ENCODE data around the gene USP40.
A peak's percentile ranks its signal among the peaks of the same experiment; 100 is the strongest.

Gene USP40, protein sequence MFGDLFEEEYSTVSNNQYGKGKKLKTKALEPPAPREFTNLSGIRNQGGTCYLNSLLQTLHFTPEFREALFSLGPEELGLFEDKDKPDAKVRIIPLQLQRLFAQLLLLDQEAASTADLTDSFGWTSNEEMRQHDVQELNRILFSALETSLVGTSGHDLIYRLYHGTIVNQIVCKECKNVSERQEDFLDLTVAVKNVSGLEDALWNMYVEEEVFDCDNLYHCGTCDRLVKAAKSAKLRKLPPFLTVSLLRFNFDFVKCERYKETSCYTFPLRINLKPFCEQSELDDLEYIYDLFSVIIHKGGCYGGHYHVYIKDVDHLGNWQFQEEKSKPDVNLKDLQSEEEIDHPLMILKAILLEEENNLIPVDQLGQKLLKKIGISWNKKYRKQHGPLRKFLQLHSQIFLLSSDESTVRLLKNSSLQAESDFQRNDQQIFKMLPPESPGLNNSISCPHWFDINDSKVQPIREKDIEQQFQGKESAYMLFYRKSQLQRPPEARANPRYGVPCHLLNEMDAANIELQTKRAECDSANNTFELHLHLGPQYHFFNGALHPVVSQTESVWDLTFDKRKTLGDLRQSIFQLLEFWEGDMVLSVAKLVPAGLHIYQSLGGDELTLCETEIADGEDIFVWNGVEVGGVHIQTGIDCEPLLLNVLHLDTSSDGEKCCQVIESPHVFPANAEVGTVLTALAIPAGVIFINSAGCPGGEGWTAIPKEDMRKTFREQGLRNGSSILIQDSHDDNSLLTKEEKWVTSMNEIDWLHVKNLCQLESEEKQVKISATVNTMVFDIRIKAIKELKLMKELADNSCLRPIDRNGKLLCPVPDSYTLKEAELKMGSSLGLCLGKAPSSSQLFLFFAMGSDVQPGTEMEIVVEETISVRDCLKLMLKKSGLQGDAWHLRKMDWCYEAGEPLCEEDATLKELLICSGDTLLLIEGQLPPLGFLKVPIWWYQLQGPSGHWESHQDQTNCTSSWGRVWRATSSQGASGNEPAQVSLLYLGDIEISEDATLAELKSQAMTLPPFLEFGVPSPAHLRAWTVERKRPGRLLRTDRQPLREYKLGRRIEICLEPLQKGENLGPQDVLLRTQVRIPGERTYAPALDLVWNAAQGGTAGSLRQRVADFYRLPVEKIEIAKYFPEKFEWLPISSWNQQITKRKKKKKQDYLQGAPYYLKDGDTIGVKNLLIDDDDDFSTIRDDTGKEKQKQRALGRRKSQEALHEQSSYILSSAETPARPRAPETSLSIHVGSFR

GRCh38 chr2:233566141-233566956 is at the start of gene USP40:
USP40 (minus strand) TSS chr2:233566782; CDS start chr2:233565554, 1,228 bp downstream.
- Histone ChIP-seq H3K4me1 (ENCODE audit: insufficient read depth, low read length, poor library complexity, severe bottlenecking) (peaks cover 18% of the 10 kb centered on the region), H3F3A (ENCODE audit: low read depth) (no peaks in the 10 kb centered on the region), H3K9me3 (ENCODE audit: insufficient read depth, low read depth, low read length) (no peaks in the 10 kb centered on the region), H2AFZ (ENCODE audit: low read length) (peak within 1 kb of the TSS; percentile 95), H3K79me2 (ENCODE audit: insufficient read depth, low read length) (peaks cover 8% of the 10 kb centered on the region), H3K4me3 (ENCODE audit: low read length, poor library complexity, severe bottlenecking) (peak within 1 kb of the TSS; percentile 96), H3K4me2 (ENCODE audit: low read depth, low read length, poor library complexity, severe bottlenecking) (peak within 1 kb of the TSS; percentile 83), H3K9ac (ENCODE audit: low read depth, low read length, poor library complexity, severe bottlenecking) (peak within 1 kb of the TSS; percentile 97), H3K9me2 (replicated peaks; ENCODE audit: low read depth, low read length) (no peaks in the 10 kb centered on the region), H4K20me1 (ENCODE audit: insufficient read depth, low read length, poor library complexity, severe bottlenecking) (no peaks in the 10 kb centered on the region), H3K27me3 (ENCODE audit: insufficient read depth, low read length, poor library complexity, severe bottlenecking) (no peaks in the 10 kb centered on the region), H3K36me3 (ENCODE audit: insufficient read depth, low read length) (no peaks in the 10 kb centered on the region)
- TF ChIP-seq EZH2phosphoT487 (IDR thresholded peaks at IDR 0.05; ENCODE audit: borderline replicate concordance) = no peak
- TF ChIP-seq, protein P1, sequence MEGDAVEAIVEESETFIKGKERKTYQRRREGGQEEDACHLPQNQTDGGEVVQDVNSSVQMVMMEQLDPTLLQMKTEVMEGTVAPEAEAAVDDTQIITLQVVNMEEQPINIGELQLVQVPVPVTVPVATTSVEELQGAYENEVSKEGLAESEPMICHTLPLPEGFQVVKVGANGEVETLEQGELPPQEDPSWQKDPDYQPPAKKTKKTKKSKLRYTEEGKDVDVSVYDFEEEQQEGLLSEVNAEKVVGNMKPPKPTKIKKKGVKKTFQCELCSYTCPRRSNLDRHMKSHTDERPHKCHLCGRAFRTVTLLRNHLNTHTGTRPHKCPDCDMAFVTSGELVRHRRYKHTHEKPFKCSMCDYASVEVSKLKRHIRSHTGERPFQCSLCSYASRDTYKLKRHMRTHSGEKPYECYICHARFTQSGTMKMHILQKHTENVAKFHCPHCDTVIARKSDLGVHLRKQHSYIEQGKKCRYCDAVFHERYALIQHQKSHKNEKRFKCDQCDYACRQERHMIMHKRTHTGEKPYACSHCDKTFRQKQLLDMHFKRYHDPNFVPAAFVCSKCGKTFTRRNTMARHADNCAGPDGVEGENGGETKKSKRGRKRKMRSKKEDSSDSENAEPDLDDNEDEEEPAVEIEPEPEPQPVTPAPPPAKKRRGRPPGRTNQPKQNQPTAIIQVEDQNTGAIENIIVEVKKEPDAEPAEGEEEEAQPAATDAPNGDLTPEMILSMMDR (conservative IDR thresholded peaks at IDR 0.05; ENCODE audit: low read length) = no peak

GRCh38 chr2:233611284-233611683 is 44.7 kb upstream of the USP40 start:
- H3K9me3 ChIP-seq (ENCODE audit: insufficient read depth, low read depth, low read length) = 0 out of 2 replicates have a peak, but pooled peaks cover 3% of the 10 kb centered on the region
- no peaks in the 10 kb centered on the region for H3K4me1 ChIP-seq (ENCODE audit: insufficient read depth, low read length, poor library complexity, severe bottlenecking)
- H3K4me3 ChIP-seq (ENCODE audit: low read length, poor library complexity, severe bottlenecking) = no peak overlapping the region
- no peaks in the 10 kb centered on the region for H3K27me3 ChIP-seq (ENCODE audit: insufficient read depth, low read length, poor library complexity, severe bottlenecking)
- H3F3A ChIP-seq (ENCODE audit: low read depth) = no peaks in the 10 kb centered on the region
- H3K9me2 ChIP-seq (replicated peaks; ENCODE audit: low read depth, low read length) = no peaks in the 10 kb centered on the region
- H3K9ac ChIP-seq (ENCODE audit: low read depth, low read length, poor library complexity, severe bottlenecking) = no peak overlapping the region
- H4K20me1 ChIP-seq (ENCODE audit: insufficient read depth, low read length, poor library complexity, severe bottlenecking) = no peaks in the 10 kb centered on the region
- TF ChIP-seq EZH2phosphoT487 (IDR thresholded peaks at IDR 0.05; ENCODE audit: borderline replicate concordance) = no peak
- TF ChIP-seq, protein P1 (conservative IDR thresholded peaks at IDR 0.05; ENCODE audit: low read length) = no peak
- H2AFZ ChIP-seq (ENCODE audit: low read length) = no peak overlapping the region
- no peaks in the 10 kb centered on the region for H3K79me2 ChIP-seq (ENCODE audit: insufficient read depth, low read length)
- H3K4me2 ChIP-seq (ENCODE audit: low read depth, low read length, poor library complexity, severe bottlenecking) = no peak overlapping the region
- no peaks in the 10 kb centered on the region for H3K36me3 ChIP-seq (ENCODE audit: insufficient read depth, low read length)

GRCh38 chr2:233605680-233606079 is 39.1 kb upstream of the USP40 start:
- H3K9me3 ChIP-seq (ENCODE audit: insufficient read depth, low read depth, low read length) = 0 out of 2 replicates have a peak, but pooled peaks cover 3% of the 10 kb centered on the region
- H3K79me2 ChIP-seq (ENCODE audit: insufficient read depth, low read length) = no peaks in the 10 kb centered on the region
- TF ChIP-seq, protein P1 (conservative IDR thresholded peaks at IDR 0.05; ENCODE audit: low read length) = no peak
- no peaks in the 10 kb centered on the region for H3K27me3 ChIP-seq (ENCODE audit: insufficient read depth, low read length, poor library complexity, severe bottlenecking)
- H3F3A ChIP-seq (ENCODE audit: low read depth) = no peaks in the 10 kb centered on the region
- H3K4me2 ChIP-seq (ENCODE audit: low read depth, low read length, poor library complexity, severe bottlenecking) = no peak overlapping the region
- no peaks in the 10 kb centered on the region for H3K4me1 ChIP-seq (ENCODE audit: insufficient read depth, low read length, poor library complexity, severe bottlenecking)
- no peak overlapping the region for H3K9ac ChIP-seq (ENCODE audit: low read depth, low read length, poor library complexity, severe bottlenecking)
- H3K36me3 ChIP-seq (ENCODE audit: insufficient read depth, low read length) = no peaks in the 10 kb centered on the region
- no peak overlapping the region for H3K4me3 ChIP-seq (ENCODE audit: low read length, poor library complexity, severe bottlenecking)
- H2AFZ ChIP-seq (ENCODE audit: low read length) = no peak overlapping the region
- no peaks in the 10 kb centered on the region for H3K9me2 ChIP-seq (replicated peaks; ENCODE audit: low read depth, low read length)
- H4K20me1 ChIP-seq (ENCODE audit: insufficient read depth, low read length, poor library complexity, severe bottlenecking) = no peaks in the 10 kb centered on the region

Measured in Loucy (cell line).